HG02798 (cell line): ENCODE measurements around the gene INSYN1.
"Not testable (repeated sequence)": the region's sequence is repeated elsewhere in the genome, so short reads cannot be mapped to it uniquely, and the experiment has no call there.

Experiments used
- ATAC-seq: cut with Tn5 transposase; IDR thresholded peaks from one replicate; pipeline ENCODE4 v1.9.1; 2021; ENCODE audit warnings: mild to moderate bottlenecking; ENCODE audit not compliant: unreplicated experiment, poor library complexity

Gene INSYN1

GRCh38 chr15:73750951-73751350 is 2.2 kb downstream of the INSYN1 start:
- no peak for ATAC-seq

GRCh38 chr15:73750438-73750837 is 2.7 kb downstream of the INSYN1 start:
- no peak for ATAC-seq

DNA sequence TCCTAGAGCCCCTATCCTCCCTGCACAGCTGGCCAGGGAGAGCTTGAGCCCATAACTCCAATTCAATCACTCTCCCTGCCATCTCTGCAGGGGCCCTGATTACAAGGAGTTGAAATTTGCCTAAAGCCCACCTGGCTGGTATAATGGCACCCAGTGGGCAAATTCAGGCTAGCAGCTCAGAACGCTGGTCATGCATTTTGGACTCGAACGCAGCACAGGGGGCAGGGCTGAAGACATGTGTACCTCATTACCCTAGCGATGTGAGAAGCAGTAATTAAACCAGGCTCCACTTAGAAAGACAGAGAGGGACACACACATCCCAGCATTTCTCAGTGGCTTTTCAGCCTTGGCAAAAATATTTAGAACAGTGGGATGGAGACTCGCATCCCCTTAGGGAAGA is 3.2 kb downstream of the INSYN1 start:
- no peak for ATAC-seq

- no peak for ATAC-seq
Measured at GRCh38 chr15:73749533-73749932, 3.6 kb downstream of the INSYN1 start.

DNA sequence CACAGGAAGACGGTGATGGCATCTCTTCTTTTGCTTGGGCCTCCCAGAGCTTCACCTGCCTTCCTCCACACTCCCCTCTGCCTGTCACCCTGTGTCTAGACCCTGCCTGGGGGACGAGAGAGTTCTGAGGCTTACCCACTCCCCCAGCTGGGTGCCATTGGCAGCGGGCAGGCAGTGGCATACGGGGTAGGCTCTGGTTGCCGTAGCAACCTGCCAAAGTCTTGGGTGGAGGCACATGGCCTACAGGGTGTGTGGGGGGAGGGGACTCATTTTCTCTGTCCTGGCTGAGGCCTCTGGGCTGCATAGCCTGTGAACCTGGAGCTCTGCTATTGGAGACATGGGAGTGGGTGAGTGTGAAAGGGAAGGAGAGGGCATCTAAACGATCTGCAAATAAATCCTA is 4.4 kb downstream of the INSYN1 start:
- ATAC-seq: no peak

- ATAC-seq: no peak
Measured at GRCh38 chr15:73747847-73748590, 5.1 kb downstream of the INSYN1 start.

GRCh38 chr15:73746883-73747282 is 6.3 kb downstream of the INSYN1 start:
- ATAC-seq: no peak

DNA sequence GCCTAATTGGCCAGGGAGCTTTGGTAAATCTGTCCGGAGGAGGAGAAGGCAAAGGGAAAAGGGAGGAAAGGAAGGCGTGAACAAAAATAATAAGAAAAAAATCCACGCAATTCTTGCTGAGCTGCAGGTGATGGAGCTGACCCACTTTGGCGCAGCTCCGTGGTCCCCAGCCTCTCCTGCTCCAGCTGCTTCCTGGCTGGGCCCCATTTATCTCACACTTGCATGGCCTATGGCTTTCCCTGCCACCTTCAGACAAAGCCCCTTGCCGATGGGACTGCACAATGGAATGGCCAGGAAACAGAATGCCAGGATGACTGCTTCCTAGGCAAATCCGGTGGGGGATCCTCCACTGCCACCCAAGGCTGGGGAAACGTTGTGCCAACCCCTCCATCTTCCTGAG is 6.9 kb downstream of the INSYN1 start:
- ATAC-seq: no peak

DNA sequence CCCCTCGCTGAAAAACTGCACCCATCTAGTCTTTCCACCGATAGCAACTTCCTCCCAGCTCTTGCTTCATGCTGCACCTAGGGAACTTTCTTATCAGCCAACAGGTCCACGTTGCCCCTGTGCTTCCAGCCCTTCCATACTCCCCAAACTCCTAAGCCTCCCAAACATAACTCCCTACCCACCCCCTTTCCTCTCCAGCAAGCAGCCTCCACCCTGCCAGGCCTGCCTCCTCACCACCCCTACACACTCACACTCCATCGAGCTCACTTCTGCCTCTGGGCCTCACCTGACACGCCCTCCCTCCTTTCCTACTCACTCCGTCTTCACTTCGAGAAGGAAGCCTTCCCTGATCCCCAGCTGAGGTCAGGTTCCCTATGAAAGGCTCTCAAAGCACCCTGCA is 8.1 kb downstream of the INSYN1 start:
- ATAC-seq: no peak

DNA sequence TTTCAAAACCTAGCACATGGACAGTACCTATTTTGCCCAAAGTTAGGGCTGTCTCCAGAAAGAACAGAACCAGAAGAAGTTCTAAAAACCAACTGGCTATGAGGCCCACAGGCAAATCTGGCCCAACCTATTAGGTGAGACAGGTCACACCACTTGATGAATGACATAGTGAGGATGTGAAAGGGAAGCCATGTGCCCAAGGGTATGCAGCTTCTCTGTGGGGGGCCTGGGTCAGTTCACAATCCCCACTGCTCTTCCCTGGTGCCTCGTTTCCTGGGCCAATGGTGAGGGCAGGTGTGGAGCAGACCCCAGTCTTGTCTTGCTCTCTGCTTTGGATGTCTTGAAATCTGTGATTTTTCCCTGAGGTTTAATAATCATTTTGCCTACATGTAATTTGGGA is 8.9 kb downstream of the INSYN1 start:
- ATAC-seq: no peak

DNA sequence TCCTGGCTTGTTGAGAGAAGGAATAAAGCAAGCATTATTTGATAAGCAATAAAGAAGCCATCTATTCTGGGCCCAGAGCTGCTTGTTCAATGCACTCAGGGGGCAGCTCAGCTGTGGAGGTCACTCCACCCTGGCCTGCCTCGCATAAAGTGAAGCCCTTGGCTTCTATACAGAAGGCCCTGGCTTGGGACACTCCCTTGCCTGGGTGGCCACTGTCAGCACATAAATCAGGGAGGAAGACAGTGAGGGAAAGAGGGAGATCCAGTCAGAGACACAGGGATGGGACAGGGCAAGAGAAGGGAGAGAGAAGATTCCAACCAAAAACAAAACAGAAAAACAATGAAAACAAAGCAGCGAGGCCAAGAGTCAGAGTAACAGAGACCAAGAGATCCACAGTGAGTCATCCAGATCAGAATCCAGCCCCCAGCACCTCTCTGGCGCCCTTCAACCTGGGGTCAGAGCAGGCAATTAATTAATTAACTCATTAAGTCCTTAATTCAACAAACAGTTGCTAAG is 11.8 kb downstream of the INSYN1 start:
- no peak for ATAC-seq

DNA sequence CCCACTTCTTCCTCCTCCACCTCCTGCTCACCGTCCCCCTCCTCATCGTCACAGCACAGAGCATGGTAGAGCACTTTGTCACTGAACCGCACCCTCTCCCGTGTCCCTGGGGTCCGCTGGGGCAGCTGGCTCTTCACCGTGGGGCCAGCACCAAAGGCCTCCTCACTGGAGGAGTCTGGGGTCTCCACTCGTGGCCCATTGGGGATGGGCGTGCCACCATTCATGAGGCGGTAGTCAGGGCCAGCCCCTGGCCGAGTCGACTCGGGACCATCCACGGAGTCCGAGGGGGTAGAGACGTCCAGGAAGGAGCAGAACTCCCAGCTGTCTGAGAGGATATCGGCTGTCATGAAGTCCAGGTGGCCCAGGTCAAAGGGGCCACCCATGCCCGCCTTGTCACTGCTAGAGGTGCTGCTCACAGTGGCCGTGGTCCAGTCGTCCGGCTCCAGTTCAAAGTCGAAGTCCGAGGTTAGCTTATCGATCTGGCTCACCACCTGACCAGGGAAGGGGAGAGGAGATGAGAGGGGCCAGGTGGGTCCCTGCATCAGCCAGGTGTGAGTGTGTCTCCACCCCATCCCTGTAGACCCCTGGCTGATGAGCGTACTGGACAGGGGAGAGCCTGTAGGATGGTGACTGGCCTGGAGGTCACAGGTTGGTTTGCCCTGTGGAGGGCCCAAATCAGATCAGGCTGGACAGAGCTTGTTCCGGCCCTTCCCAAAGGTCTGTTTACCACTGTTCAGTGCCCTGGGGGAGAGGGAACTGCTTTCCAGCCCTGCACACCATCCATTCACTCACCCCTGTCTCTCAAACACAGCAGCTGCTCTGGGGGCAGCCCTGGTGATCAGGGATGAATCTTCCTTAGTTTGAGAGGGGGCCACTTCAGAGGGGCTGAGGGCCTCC is 12.8 kb downstream of the INSYN1 start:
- no peak for ATAC-seq

GRCh38 chr15:73737535-73737934 is 15.6 kb downstream of the INSYN1 start:
- no peak for ATAC-seq

GRCh38 chr15:73732930-73733329 is 20.2 kb downstream of the INSYN1 start:
- ATAC-seq: no peak

DNA sequence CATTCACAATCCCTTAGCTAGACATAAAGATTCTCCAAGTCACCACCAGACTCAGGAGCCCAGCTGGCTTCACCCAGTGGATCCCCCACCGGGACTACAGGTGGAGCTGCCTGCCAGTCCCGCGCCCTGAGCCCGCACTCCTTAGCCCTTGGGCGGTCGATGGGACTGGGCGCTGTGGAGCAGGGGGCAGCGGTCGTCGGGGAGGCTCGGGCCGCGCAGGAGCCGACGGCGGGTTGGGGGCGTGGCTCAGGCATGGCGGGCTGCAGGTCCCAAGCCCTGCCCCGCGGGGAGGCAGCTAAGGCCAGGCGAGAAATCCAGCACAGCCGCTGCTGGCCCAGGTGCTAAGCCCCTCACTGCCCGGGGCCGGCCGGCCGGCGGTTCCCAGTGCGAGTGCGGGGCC is 21.1 kb downstream of the INSYN1 start:
- ATAC-seq: not testable (repeated sequence)

GRCh38 chr15:73727330-73727976 is 25.7 kb downstream of the INSYN1 start:
- ATAC-seq: no peak

DNA sequence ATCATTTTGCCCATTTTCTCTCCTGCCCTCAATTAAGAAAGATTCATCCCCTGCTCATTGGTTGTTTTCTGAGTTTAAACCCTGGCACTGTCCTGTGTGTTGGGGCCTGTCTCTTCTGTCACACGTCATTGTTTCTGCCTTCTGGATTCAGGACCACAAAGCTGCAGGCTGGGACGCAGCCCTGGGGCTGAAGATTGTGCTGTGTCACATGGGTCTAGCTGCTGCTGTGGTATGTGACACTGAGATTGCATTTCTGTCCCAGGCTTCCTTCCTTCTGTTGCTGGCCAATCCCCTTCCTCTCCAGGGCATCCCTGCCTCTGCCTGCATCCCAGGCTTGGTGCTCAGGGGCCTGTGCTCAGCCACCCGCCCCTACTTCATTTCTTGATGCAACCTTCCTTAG is 28.9 kb downstream of the INSYN1 start:
- no peak for ATAC-seq

GRCh38 chr15:73723191-73723590 is 30.0 kb downstream of the INSYN1 start:
- no peak for ATAC-seq

- no peak for ATAC-seq
Measured at GRCh38 chr15:73722425-73722824, 30.7 kb downstream of the INSYN1 start.

GRCh38 chr15:73718694-73719093 is 34.5 kb downstream of the INSYN1 start:
- ATAC-seq: no peak

DNA sequence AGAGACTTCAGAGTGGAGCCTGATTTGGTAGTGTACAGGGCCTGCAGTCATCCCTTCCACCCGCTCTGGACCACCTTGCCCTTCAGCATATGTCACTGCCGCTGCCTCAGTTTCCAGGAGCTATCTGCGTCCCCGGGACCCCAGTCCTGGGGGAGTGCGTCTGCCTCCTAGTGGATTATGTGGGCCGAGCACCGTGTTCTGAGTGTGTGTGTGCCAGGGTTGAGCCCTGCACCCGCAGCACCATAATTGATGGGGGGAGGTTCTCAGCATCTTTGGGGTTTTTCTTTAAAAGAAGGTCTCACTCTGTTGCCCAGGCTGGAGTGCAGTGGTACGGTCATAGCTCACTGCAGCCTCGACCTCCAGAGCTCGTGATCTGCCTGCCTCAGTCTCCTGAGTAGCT is 35.3 kb downstream of the INSYN1 start:
- no peak for ATAC-seq
